Pons (tissue), 1 donor: Measurements from ENCODE around the gene YIF1A.
A peak's percentile ranks its signal among the peaks of the same experiment; 100 is the strongest.
"Not testable (repeated sequence)": the region's sequence is repeated elsewhere in the genome, so short reads cannot be mapped to it uniquely, and the experiment has no call there.

ENCODE experiments used
- DNase-seq: peaks from one replicate; pipeline ENCODE4 v3.0.0-alpha.2; 2016; ENCODE audit warnings: low spot score

Gene YIF1A

GRCh38 chr11:66326261-66327111 is 37.5 kb upstream of the YIF1A start:
- DNase-seq = no peak

GRCh38 chr11:66325263-66325671 is 36.3 kb upstream of the YIF1A start:
- no peak for DNase-seq

- DNase-seq = no peak
Measured at GRCh38 chr11:66324664-66325063, 35.7 kb upstream of the YIF1A start.

GRCh38 chr11:66323684-66324083 is 34.7 kb upstream of the YIF1A start:
- no peak for DNase-seq

GRCh38 chr11:66322732-66323427 is 33.9 kb upstream of the YIF1A start:
- no peak for DNase-seq

- DNase-seq = no peak
Measured at GRCh38 chr11:66321606-66322005, 32.7 kb upstream of the YIF1A start.

GRCh38 chr11:66320748-66321147 is 31.8 kb upstream of the YIF1A start:
- DNase-seq = not testable (repeated sequence)

- DNase-seq = not testable (repeated sequence)
Measured at GRCh38 chr11:66320289-66320688, 31.3 kb upstream of the YIF1A start.

GRCh38 chr11:66318600-66318970 is 29.6 kb upstream of the YIF1A start:
- no peak for DNase-seq

GRCh38 chr11:66317723-66318599 is 29.0 kb upstream of the YIF1A start:
- no peak for DNase-seq

- no peak for DNase-seq
Measured at GRCh38 chr11:66317322-66317722, 28.4 kb upstream of the YIF1A start.

GRCh38 chr11:66316849-66317251 is 27.9 kb upstream of the YIF1A start, which contains the start of gene CD248:
CD248 (minus strand) TSS chr11:66317044; CDS start chr11:66317027, 17 bp downstream.
- no peak for DNase-seq

- DNase-seq = no peak
Measured at GRCh38 chr11:66315921-66316811, 27.2 kb upstream of the YIF1A start.

GRCh38 chr11:66315498-66315885 is 26.5 kb upstream of the YIF1A start:
- DNase-seq = no peak

- no peak for DNase-seq
Measured at GRCh38 chr11:66314561-66315497, 25.9 kb upstream of the YIF1A start.

- DNase-seq = no peak
Measured at GRCh38 chr11:66314186-66314501, 25.2 kb upstream of the YIF1A start.

GRCh38 chr11:66313321-66314185 is 24.6 kb upstream of the YIF1A start:
- no peak for DNase-seq

- DNase-seq = peak; percentile 91
Measured at GRCh38 chr11:66312549-66313320, 23.8 kb upstream of the YIF1A start.
